Measurements from ENCODE around the gene TADA2A.
A peak's percentile ranks its signal among the peaks of the same experiment; 100 is the strongest.

TADA2A gene

DNA sequence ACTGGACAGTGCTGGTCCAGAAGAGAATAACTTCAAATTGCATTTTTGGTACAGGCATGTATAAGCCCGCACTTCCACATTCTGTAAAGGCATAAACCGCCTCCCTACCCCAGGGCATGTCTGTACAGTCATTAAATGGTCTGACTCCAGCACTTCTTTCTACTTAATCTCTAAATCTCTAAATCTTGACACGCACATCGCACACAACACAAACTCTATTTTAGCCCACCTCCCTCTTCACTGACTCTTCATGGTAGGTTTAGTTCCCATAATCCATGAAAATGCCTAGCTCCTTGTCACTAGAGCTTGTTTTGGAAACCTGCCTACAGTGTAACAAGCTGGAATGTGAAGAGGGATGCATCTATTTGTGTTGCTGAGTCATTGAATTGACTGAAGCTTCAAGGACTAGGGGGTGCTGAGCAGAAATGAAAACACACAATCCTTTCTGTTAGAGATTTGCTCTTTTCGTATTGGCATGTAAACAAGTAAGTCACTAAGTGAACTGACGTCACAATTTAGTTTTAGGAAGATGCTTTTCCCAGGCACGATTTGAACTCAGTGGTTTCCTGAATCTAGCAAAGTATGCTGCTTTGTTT lies 81.4 kb downstream of the TADA2A start:
- peak overlapping the region; percentile 67 to 92 for H3K4me3 ChIP-seq (ENCODE audit: low read depth in 1 of 2, low read length in 2 of 2)
- peaks cover 31% of the 10 kb centered on the region for H3K4me1 ChIP-seq (ENCODE audit: insufficient read depth, low read length)
- no peaks in the 10 kb centered on the region for H3K9me3 ChIP-seq (ENCODE audit: low read length)
- peak overlapping the region; percentile 12 for H3K27ac ChIP-seq (ENCODE audit: low read depth, low read length)
- no peaks in the 10 kb centered on the region for H3K27me3 ChIP-seq (ENCODE audit: control insufficient read depth in 1 of 2, insufficient read depth in 2 of 2, low read length in 2 of 2)
- no peak overlapping the region for H3K9ac ChIP-seq (ENCODE audit: low read length)
- H3K36me3 ChIP-seq (ENCODE audit: insufficient read depth, low read length): no peaks in the 10 kb centered on the region

DNA sequence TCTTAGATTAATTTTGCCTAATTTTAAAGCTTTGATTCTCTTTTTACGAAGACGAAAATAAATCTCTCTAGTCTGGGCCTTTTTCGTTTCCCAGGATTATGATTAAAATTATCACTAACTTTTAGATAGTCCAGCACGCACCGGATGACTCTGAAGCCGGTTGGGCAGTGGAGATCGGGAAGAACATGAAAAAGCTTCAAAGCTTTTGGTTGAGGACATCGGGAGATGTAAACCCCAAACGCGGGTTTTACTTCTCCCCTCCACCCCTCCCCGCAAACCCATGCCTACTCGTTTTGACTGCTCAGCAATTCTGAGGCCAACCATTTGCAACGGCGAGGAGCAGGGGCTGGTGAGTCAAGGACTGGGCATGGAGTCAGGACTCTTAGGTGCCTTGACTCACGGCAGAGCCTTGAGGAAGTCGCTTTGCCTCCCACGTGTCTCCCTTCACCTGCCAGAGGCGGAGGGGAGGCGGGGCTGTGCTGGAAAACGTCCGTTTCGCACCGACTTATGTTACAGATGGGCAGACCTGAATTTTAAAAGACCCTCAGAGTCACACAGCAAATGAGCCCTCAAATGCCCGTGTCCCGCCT lies 82.0 kb downstream of the TADA2A start:
- H3K27ac ChIP-seq (ENCODE audit: low read depth, low read length): peak overlapping the region; percentile 12
- H3K27me3 ChIP-seq (ENCODE audit: control insufficient read depth in 1 of 2, insufficient read depth in 2 of 2, low read length in 2 of 2): no peaks in the 10 kb centered on the region
- H3K4me1 ChIP-seq (ENCODE audit: insufficient read depth, low read length): peaks cover 31% of the 10 kb centered on the region
- no peaks in the 10 kb centered on the region for H3K9me3 ChIP-seq (ENCODE audit: low read length)
- H3K36me3 ChIP-seq (ENCODE audit: insufficient read depth, low read length): no peaks in the 10 kb centered on the region
- peak overlapping the region; percentile 47 for H3K9ac ChIP-seq (ENCODE audit: low read length)
- peak overlapping the region; percentile 67 to 92 for H3K4me3 ChIP-seq (ENCODE audit: low read depth in 1 of 2, low read length in 2 of 2)

DNA sequence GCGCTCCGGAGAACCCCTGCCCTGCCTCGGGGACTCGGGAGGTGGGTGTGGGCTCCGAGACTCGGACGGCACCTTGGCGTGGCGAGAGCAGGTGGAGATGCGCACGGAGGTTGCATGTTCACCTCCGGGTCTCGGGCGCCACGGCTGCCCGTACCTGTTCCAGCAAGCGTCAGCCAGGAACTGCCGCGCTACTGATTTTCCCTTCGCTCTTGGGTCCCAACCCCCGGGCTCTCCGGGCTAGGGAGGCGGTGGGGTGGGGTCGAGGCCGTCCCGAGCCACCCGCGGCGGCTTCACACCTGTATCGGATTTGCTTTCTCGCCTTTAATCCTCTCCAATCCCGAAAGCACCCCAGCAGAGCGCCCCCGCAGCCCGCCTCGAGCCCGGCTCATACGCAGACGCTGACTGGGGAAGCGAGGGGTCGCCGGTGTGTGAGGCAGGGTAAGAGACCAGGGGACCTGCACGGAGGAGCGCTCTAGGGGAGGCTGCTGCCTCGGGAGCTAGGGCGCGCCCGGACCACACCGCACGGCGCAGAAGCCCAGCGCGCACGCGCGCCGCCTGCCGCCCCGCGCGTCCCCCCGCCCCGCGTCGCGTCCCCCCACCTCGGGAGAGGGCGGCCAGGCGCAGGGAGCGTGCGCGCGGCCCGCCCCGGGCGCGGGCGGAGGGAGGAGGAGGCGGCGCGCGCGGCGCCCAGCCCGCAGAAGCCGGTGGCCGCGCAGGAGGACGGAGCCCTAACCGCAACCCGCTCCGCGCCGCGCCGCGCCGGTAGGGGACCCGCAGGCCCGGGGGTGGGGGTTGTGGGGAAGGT lies 82.7 kb downstream of the TADA2A start, which contains the start of gene DUSP14:
Gene DUSP14, plus strand, starts transcription at position 695 of the 805 bp plus-strand sequence. CDS start 22,382 bp downstream, outside the sequence.
- Histone ChIP-seq H3K27ac (ENCODE audit: low read depth, low read length) (peak within 1 kb of the TSS; percentile 86), H3K27me3 (ENCODE audit: control insufficient read depth in 1 of 2, insufficient read depth in 2 of 2, low read length in 2 of 2) (no peaks in the 10 kb centered on the region), H3K9me3 (ENCODE audit: low read length) (no peaks in the 10 kb centered on the region), H3K4me3 (ENCODE audit: low read depth in 1 of 2, low read length in 2 of 2) (peak within 1 kb of the TSS; percentile 67 to 92), H3K9ac (ENCODE audit: low read length) (peak within 1 kb of the TSS; percentile 59), H3K4me1 (ENCODE audit: insufficient read depth, low read length) (peaks cover 34% of the 10 kb centered on the region), H3K36me3 (ENCODE audit: insufficient read depth, low read length) (no peaks in the 10 kb centered on the region)

DNA sequence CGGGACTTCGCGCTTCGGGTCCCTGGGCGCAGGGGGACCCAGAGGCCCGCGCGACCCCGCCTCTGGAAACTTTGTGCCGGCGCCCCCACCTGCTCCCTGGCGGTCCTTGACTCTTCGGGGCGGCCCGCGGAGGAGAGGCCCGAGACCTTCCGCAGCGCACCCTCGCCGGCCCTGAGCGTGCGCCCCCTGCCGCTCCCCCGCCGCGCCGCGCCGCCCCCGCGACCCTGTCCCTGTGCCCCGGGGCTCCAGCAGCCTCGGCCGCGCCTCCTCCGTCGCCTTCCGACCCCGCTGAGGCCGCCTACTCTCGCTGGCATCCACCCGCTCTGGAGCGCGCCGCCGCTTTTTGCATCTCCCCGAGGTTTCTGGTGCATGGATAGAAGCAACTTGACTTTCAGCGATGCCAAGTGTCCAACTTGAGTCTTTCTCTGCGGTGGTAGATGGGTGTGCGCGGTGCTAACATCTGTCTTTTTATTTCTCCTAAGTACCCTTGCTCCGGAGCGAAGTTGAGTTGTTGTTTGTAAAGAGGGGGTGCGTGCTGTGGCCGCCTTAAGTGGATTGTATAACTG lies 83.4 kb downstream of the TADA2A start:
- Histone ChIP-seq H3K4me1 (ENCODE audit: insufficient read depth, low read length) (peaks cover 38% of the 10 kb centered on the region), H3K36me3 (ENCODE audit: insufficient read depth, low read length) (no peaks in the 10 kb centered on the region), H3K4me3 (ENCODE audit: low read depth in 1 of 2, low read length in 2 of 2) (peak overlapping the region; percentile 18 to 88), H3K27me3 (ENCODE audit: control insufficient read depth in 1 of 2, insufficient read depth in 2 of 2, low read length in 2 of 2) (no peaks in the 10 kb centered on the region), H3K9me3 (ENCODE audit: low read length) (no peaks in the 10 kb centered on the region), H3K27ac (ENCODE audit: low read depth, low read length) (peak overlapping the region; percentile 86), H3K9ac (ENCODE audit: low read length) (peak overlapping the region; percentile 59)

DNA sequence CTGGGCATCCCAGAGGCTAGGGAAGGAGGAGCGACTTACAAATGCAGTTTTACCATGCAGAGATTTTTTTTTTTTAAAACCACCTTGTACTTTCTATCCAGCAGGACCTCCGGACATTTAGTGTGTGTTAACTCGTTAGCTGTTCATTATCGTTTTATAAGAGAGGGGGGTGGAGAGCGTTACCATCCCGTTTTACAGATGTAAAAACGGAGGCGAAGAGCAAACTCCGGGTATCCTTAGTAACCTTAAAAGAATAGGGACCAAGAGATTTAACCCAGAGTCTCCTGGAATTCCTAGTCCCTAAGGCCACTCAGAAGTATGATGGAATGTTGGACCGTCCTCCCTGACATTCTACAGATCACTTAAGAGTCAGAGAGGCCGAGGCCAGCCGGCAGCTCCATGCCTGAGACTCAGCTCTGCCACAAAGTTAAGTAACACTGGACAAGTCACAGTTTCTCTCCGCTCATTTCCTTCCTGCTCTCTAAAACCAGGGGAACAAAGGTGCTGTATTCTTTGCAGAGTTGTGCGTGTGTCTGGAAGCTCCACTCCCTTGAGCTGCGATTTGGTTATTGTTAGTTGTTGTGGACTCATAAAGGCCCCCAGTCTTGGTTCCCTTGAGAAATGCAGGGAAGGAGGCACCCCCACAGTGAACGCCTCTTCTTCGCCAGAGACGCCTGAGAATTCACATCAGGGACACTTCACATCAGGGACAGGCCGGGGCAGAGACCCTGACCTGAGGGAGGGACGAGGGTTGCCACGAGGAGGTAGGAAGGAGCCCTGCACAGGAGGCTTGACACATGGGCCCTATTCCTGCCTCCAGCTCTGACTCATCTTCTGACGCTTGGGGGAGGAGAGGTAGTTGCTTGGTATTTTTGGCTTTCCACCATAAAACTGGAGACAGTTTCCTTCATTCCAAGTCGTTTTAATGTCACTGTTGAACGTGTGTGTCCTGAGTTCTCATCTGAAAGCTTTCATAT lies 84.2 kb downstream of the TADA2A start:
- no peaks in the 10 kb centered on the region for H3K27me3 ChIP-seq (ENCODE audit: control insufficient read depth in 1 of 2, insufficient read depth in 2 of 2, low read length in 2 of 2)
- H3K4me3 ChIP-seq (ENCODE audit: low read depth in 1 of 2, low read length in 2 of 2): peak overlapping the region; percentile 18 to 88
- H3K9me3 ChIP-seq (ENCODE audit: low read length): no peaks in the 10 kb centered on the region
- peaks cover 38% of the 10 kb centered on the region for H3K4me1 ChIP-seq (ENCODE audit: insufficient read depth, low read length)
- H3K27ac ChIP-seq (ENCODE audit: low read depth, low read length): peak overlapping the region; percentile 86
- peak overlapping the region; percentile 59 for H3K9ac ChIP-seq (ENCODE audit: low read length)
- no peaks in the 10 kb centered on the region for H3K36me3 ChIP-seq (ENCODE audit: insufficient read depth, low read length)

DNA sequence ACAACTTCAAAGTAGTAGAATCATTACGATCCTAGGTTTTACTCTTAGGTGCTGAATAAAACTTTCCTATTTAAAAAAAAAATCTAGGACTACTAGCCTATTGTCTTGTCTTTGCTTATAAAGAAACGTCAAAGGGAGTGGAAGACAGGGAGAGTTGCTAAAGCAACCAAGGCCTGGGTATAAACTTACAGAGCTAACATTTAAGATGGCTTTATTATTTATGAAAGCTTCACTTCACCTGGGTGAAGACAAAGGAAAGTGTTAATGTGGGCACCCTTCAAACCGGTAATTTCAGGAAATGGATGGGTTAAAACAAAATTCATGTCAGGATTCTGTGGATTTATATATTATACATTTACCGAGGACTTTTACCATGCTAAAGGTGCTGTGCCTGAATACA lies 85.5 kb downstream of the TADA2A start:
- no peaks in the 10 kb centered on the region for H3K36me3 ChIP-seq (ENCODE audit: insufficient read depth, low read length)
- H3K4me1 ChIP-seq (ENCODE audit: insufficient read depth, low read length): peaks cover 38% of the 10 kb centered on the region
- no peaks in the 10 kb centered on the region for H3K27me3 ChIP-seq (ENCODE audit: control insufficient read depth in 1 of 2, insufficient read depth in 2 of 2, low read length in 2 of 2)
- peak overlapping the region in 1 of 2 donors; percentile 5 for H3K4me3 ChIP-seq (ENCODE audit: low read depth in 1 of 2, low read length in 2 of 2)
- H3K9me3 ChIP-seq (ENCODE audit: low read length): no peaks in the 10 kb centered on the region
- H3K9ac ChIP-seq (ENCODE audit: low read length): no peak overlapping the region
- H3K27ac ChIP-seq (ENCODE audit: low read depth, low read length): peak overlapping the region; percentile 86

DNA sequence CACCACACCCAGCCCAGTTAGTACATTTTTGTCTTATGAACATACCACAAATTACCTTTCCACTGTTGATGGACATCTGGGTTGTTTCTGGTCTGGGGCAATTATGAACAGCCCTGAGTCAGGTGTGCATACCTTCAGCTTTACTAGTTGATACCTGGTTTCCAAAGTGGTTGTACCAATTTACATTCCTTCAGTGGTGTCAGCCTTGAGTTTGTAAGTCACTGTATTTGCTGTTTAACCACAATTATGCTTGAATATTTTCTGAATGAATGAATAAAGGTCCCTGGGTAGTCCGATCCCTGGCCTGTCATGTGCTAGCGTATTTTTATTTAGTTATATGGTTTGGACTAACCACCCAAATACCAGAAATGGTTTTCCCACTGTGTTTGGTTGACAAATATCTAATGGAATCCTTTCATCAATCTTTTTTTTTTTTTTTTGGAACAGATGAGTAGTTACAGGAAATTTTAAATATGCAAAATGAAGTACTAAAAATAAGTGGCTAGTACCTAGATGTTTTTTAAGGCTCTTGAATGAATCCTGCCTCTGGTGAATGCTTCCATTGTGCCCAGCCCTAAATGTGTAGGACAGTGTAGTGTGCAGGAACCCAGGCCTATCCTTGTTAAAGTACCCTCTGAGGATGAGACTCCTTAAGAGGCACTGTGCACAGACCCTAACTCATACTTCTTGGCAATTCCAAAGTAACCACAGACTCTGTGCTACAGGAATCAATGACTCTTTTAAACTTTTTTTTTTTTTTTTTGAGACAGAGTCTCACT lies 86.8 kb downstream of the TADA2A start:
- Histone ChIP-seq H3K4me1 (ENCODE audit: insufficient read depth, low read length) (peaks cover 32% of the 10 kb centered on the region), H3K27me3 (ENCODE audit: control insufficient read depth in 1 of 2, insufficient read depth in 2 of 2, low read length in 2 of 2) (no peaks in the 10 kb centered on the region), H3K36me3 (ENCODE audit: insufficient read depth, low read length) (no peaks in the 10 kb centered on the region), H3K9me3 (ENCODE audit: low read length) (no peaks in the 10 kb centered on the region), H3K27ac (ENCODE audit: low read depth, low read length) (no peak overlapping the region), H3K4me3 (ENCODE audit: low read depth in 1 of 2, low read length in 2 of 2) (no peak overlapping the region), H3K9ac (ENCODE audit: low read length) (no peak overlapping the region)

DNA sequence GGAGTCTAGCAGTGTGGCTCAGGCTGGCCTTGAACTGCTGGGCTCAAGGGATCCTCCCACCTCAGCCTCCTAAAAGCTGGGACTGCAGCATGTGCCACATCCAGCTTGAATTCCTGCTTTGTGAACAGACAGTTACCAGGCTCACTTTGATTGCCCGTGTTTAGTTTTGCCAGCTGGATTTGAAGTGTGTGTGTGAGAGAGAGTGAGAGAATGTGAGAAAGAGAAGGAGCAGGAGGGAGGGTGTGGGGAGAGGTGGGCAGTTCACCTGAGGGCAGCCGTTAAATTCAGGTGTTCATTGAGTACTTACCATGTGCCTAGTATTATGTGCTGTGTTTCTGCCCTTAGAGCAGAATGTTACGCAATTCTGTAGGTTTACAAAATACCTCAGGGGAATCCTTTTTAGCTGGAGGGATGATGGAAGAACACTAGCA lies 87.7 kb downstream of the TADA2A start:
- Histone ChIP-seq H3K4me1 (ENCODE audit: insufficient read depth, low read length) (peaks cover 29% of the 10 kb centered on the region), H3K36me3 (ENCODE audit: insufficient read depth, low read length) (no peaks in the 10 kb centered on the region), H3K9ac (ENCODE audit: low read length) (no peak overlapping the region), H3K9me3 (ENCODE audit: low read length) (no peaks in the 10 kb centered on the region), H3K27ac (ENCODE audit: low read depth, low read length) (no peak overlapping the region), H3K27me3 (ENCODE audit: control insufficient read depth in 1 of 2, insufficient read depth in 2 of 2, low read length in 2 of 2) (no peaks in the 10 kb centered on the region), H3K4me3 (ENCODE audit: low read depth in 1 of 2, low read length in 2 of 2) (no peak overlapping the region)

DNA sequence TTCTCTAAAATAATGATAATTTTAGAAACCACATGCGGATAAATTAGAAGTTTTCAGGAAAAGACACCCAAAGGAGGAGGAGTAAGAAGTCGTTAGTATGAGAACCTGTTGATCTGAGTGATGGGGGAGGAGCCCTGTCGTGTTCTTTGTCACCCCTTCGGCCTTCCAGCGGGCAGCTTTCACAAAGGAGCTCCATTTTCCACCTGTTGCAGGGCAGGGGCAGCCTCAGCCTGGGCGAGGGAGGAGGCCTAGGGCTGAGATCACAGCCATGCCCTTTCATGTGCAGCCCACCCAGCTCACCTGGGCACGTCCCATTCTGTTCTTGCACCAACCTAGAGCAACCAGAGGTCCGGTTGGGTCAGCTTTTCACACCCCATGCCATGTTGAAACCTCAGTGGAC lies 88.3 kb downstream of the TADA2A start:
- no peaks in the 10 kb centered on the region for H3K27me3 ChIP-seq (ENCODE audit: control insufficient read depth in 1 of 2, insufficient read depth in 2 of 2, low read length in 2 of 2)
- H3K4me3 ChIP-seq (ENCODE audit: low read depth in 1 of 2, low read length in 2 of 2): no peak overlapping the region
- peaks cover 29% of the 10 kb centered on the region for H3K4me1 ChIP-seq (ENCODE audit: insufficient read depth, low read length)
- H3K9me3 ChIP-seq (ENCODE audit: low read length): no peaks in the 10 kb centered on the region
- no peaks in the 10 kb centered on the region for H3K36me3 ChIP-seq (ENCODE audit: insufficient read depth, low read length)
- H3K27ac ChIP-seq (ENCODE audit: low read depth, low read length): no peak overlapping the region
- H3K9ac ChIP-seq (ENCODE audit: low read length): no peak overlapping the region

DNA sequence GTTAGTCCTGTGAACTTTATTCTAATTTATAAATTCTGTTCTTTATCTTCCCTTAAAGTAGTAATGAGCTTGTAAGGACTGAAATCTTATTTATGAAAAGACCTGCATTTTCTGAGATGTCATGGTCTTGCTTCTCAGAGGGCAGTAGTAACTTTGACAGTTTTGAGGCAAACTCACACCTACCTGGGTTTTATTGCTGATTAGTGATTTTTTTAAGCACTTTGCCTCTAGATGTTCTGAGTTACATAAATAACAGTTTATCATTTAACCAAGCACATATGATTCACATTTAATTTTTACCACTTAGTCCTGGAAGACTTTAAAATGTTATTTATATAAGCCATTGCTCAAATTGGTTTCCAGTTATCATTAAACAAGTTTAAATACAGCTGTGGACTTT lies 93.7 kb downstream of the TADA2A start:
- Histone ChIP-seq H3K36me3 (ENCODE audit: insufficient read depth, low read length) (no peaks in the 10 kb centered on the region), H3K27ac (ENCODE audit: low read depth, low read length) (no peak overlapping the region), H3K4me1 (ENCODE audit: insufficient read depth, low read length) (no peaks in the 10 kb centered on the region), H3K9ac (ENCODE audit: low read length) (no peak overlapping the region), H3K27me3 (ENCODE audit: control insufficient read depth in 1 of 2, insufficient read depth in 2 of 2, low read length in 2 of 2) (no peaks in the 10 kb centered on the region), H3K4me3 (ENCODE audit: low read depth in 1 of 2, low read length in 2 of 2) (no peak overlapping the region), H3K9me3 (ENCODE audit: low read length) (no peaks in the 10 kb centered on the region)
